HG03108 (cell line): ENCODE results near the gene GPR173.

Experiments
- ATAC-seq: cut with Tn5 transposase; IDR thresholded peaks from one replicate; pipeline ENCODE4 v1.9.1; 2021; ENCODE audit warnings: moderate library complexity; ENCODE audit not compliant: unreplicated experiment

Gene GPR173

GRCh38 chrX:53088136-53088974, 39.8 kb downstream of the GPR173 start:
- ATAC-seq: peak; percentile 42

- ATAC-seq: no peak
These were observed 40.7 kb downstream of the GPR173 start for GRCh38 chrX:53089224-53089842.

GRCh38 chrX:53089925-53090324, 41.3 kb downstream of the GPR173 start:
- ATAC-seq: no peak

- ATAC-seq: no peak
These were observed 42.8 kb downstream of the GPR173 start for GRCh38 chrX:53091354-53091753.

GRCh38 chrX:53093177-53093655, 44.6 kb downstream of the GPR173 start:
- ATAC-seq: no peak

GRCh38 chrX:53093748-53094581, 45.4 kb downstream of the GPR173 start, which contains the start of gene KANTR:
KANTR (plus strand) TSS chrX:53094142; CDS start chrX:53124273, 30,131 bp downstream.
- peak; percentile 75 for ATAC-seq

- no peak for ATAC-seq
These were observed 46.0 kb downstream of the GPR173 start for GRCh38 chrX:53094582-53094905.

- no peak for ATAC-seq
These were observed 47.2 kb downstream of the GPR173 start for GRCh38 chrX:53095796-53096195.

GRCh38 chrX:53114864-53115549, 66.4 kb downstream of the GPR173 start:
- no peak for ATAC-seq

GRCh38 chrX:53115550-53115874, 66.9 kb downstream of the GPR173 start:
- ATAC-seq: no peak

- no peak for ATAC-seq
These were observed 67.5 kb downstream of the GPR173 start for GRCh38 chrX:53116101-53116500.

- no peak for ATAC-seq
These were observed 73.4 kb downstream of the GPR173 start for GRCh38 chrX:53122013-53122412.

- no peak for ATAC-seq
These were observed 76.9 kb downstream of the GPR173 start for GRCh38 chrX:53125506-53125905.

- no peak for ATAC-seq
These were observed 77.8 kb downstream of the GPR173 start for GRCh38 chrX:53126377-53126776.

GRCh38 chrX:53128097-53128749, 79.6 kb downstream of the GPR173 start:
- ATAC-seq: no peak
